NOMO-1 treated with dmso at 0.1 percent for 144 hours (cell line): ENCODE results near the gene FASLG.
"Not testable (repeated sequence)": the region's sequence is repeated elsewhere in the genome, so short reads cannot be mapped to it uniquely, and the experiment has no call there.

Experiments
- DNase-seq: peaks from one replicate; lab custom pipeline; 2025; ENCODE audit not compliant: unreplicated experiment; lab: John Stamatoyannopoulos, UW

The FASLG gene, protein sequence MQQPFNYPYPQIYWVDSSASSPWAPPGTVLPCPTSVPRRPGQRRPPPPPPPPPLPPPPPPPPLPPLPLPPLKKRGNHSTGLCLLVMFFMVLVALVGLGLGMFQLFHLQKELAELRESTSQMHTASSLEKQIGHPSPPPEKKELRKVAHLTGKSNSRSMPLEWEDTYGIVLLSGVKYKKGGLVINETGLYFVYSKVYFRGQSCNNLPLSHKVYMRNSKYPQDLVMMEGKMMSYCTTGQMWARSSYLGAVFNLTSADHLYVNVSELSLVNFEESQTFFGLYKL

DNA sequence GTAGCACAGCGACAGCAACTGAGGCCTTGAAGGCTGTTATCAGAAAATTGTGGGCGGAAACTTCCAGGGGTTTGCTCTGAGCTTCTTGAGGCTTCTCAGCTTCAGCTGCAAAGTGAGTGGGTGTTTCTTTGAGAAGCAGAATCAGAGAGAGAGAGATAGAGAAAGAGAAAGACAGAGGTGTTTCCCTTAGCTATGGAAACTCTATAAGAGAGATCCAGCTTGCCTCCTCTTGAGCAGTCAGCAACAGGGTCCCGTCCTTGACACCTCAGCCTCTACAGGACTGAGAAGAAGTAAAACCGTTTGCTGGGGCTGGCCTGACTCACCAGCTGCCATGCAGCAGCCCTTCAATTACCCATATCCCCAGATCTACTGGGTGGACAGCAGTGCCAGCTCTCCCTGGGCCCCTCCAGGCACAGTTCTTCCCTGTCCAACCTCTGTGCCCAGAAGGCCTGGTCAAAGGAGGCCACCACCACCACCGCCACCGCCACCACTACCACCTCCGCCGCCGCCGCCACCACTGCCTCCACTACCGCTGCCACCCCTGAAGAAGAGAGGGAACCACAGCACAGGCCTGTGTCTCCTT is at the start of gene FASLG:
Gene FASLG, plus strand, starts transcription at position 233 of the 583 bp plus-strand sequence. Its CDS starts 99 bp downstream, at position 332.
- no peak for DNase-seq

DNA sequence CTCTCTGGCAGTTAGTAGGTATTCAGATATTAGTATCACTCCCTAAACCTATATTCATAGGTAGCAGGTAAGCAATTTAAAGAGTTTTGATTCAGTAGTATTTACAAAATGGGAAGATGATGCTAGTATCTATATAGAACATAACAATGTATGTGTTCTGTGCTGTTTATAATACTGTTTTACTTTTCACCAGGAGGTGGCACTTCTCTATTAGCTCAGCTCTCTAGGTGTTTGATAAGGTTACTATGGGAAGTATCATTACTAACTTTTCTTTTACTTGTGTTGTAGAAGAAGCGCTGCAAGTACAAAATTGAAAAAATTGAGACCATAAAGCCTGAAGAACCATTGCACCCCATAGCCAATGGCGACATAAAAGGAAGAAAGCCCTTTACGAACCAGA is 49.4 kb upstream of the FASLG start:
- DNase-seq = no peak

DNA sequence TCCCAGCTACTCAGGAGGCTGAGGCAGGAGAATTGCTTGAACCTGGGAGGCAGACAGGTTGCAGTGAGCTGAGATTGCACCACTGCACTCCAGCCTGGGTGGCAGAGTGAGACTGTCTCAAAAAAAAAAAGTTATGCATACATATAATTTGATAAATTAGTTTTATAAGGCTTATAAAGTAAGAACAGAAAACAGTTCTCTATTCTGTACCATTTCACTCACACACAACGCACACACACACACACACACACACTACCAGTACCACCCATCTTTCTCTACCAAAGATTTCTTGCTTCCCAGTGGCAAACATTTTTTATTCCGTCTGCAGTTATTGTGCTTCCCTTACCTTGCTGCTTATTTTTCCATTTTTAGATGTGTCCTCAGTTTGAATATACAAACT is 46.4 kb upstream of the FASLG start:
- no peak for DNase-seq

DNA sequence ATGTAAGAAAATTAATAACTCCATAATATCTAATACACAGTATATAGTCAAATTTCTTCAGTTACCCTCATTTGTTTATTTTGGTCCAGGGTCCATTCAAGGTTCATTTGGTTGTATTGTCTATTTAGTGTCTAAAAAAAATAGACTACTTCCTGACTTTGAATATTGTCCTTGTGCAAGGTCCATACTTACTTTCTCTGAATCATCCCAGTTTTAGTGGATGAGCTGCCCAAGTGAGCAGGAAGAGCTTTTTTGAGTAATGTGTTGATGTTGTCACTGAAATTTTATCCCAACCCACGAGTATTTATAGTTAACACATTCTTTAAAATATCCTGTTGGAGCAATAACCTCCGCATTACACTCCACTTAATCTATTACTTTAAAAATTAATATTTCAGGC is 45.6 kb upstream of the FASLG start:
- no peak for DNase-seq

DNA sequence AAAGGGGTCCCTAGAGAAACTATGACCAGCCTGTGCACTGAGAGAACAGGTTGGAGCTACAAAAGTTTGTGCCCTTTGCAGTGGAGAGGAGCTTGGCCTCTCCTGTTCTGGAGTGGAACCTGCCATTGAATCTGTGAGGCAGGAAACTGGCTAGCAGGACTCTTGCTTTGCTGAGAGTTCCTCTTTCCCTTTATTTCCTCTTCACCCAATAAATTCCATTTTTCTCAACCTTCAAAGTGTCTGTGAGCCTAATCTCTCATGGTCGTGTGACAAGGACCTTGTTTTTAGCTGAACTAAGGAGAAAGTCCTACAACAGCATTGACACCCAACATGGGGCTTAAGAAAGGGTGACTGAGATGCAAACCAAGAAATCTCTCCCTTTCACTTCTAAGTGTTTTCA is 42.7 kb upstream of the FASLG start:
- no peak for DNase-seq

DNA sequence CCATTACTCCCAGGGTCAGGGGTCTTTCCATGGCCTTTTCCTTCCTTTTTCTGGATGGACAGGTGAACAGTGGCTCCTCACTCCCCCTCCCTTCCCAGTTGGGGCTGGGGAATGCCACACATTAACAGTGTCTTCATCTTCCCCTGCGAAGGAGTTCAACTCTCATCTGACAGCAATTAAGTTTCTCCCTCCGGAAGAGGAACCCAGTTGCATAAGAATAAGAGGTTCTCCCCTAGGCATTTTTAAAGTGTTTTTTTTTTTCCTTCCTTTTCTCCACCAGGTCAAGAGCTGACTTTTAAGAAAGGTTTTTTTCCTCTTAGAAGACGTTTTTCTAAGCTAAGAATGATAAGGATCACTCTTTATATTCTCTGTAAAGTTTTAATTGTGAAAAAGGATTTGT is 42.3 kb upstream of the FASLG start:
- no peak for DNase-seq

DNA sequence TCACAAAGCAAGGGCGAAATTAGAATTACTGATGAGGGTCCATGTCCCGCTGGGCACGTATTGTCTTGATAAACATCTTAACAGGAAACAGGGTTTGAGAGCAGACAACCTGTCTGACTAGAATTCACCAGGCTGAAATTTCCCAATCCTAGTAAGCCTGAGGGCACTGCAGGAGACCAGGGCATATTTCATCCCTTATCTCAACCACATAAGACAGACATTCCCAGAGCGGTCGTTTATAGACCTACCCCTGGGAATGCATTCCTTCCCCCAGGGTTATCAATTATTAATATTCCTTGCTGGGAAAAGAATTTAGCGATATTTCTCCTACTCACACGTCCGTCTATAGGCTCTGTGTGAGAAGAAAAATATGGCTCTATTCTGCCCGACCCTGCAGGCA is 38.3 kb upstream of the FASLG start:
- not testable (repeated sequence) for DNase-seq

DNA sequence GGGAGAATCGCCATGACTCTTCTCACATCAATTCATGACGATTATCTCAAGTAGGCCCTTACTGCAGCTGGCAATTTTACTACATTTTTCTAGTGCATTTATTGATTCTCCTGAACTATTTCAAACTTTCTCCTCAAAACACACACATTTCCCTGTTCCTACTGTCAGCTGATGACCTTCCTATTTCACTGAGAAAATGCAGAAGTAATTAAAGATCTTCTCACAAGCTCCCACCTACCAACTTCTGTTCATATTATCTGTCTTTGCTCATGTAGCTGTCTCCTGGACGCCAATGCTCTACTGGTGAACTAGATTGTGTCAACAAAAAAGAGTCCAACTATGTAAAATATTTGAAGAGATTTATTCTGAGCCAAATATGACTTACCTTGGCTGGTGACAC is 36.4 kb upstream of the FASLG start:
- DNase-seq = peak; percentile 16

DNA sequence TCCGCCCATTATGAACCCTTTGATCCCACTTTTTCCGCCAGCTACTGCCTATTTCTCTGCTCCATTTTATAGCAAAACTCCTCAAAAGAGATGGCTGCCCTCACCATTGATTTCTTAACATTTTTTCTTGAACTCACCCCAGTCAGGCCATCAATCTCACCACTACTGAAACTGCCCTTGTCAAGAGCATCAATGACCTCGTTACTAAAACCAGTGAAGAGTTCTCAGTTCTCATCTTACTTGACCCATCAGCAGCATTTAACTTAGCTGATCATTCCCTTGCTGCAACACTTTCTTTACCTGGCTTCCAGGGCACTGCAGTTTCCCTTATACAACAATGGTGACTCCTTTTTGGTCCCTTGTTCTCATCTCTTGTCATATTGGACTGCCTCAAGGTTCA is 35.2 kb upstream of the FASLG start:
- no peak for DNase-seq

DNA sequence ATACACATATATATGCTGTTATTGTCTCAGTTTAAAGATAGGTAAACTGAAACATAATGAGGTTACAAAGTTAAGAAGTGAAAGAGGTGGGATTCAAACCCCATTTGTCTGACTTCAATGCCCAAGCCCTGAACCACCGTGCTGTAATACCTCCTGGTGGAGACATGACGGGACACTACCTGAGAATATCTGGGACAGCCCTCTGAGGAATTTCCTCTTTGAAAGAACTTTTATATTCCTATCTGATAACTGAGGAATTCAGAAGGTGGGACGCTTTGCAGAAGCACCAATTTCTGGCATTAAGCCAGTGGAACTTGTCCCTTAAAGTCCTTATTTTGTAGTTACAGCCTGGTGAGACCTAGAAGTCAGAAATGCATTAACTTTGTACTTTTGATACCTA is 32.1 kb upstream of the FASLG start:
- DNase-seq = no peak

DNA sequence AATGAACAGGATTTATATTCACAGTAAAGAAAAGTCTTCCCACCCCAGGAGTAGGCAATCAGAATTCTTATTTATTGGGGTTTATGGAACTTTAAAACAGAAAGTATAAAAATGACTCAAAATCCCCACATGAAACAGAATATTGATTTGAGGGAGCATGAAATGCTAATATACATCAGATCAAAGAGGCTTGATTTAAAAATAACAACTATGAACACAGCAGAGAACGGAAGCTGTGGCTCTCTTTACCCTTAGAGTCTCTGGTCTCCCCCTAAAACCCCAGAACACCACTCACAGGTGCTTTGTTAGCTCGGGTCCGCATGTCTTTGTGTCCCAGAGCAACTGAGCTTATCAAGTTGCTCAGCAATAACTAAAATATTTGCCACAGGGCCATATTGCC is 31.2 kb upstream of the FASLG start:
- DNase-seq = no peak

DNA sequence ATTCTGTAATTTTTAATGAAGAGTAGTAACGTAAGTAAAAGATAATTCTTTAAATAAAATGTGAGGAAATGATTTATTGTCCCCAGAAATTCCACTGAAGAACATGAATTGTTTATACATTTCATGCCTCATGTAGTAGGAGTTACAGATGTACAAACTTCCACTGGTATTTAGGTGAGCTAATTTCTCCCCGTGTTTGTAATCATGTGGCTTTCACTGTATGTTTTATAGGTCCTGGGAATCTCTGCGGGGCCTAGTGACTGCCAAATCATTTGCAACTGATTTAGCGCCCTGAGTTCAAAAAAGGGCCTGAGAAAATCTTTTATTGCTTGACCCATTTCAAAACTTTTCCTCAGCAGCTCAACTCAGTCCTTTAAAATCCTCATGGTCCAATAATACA is 30.5 kb upstream of the FASLG start:
- no peak for DNase-seq

DNA sequence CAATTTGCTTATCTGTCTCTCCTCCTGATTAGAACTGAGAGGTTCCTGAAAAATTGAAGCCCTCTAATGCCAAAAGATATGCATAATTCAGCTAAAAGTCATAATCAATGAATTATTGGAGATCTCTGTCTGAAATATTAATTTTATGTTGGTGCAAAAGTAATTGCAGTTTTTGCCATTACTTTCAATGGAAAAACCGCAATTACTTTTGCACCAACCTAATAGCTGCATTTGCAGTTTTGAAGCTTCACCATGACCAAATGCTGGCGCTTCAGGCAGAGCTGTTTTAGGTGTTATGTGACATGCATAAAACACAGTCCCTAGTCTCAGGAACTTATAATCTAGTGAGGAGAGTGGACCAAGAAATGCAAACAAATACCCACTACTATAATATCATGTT is 29.7 kb upstream of the FASLG start:
- no peak for DNase-seq

DNA sequence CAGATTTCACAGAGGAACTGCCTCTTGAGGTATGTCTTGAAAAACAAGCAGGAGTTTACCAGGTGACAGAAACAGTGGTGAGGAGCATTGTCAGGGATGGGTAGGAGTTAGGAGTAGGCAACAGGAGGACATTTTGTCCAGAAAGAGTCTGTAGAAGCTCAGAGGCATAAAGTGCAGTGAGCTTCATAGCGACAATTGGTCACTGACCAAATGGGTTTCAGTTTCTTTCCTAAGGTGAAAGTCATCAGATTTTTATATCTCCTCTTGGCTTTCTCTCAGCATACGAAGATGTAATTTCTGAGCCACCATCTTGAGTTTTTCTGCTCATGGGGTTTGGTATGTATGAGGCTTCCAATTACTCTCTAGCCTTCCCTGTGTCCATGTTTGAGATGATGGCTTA is 29.3 kb upstream of the FASLG start:
- DNase-seq = no peak

DNA sequence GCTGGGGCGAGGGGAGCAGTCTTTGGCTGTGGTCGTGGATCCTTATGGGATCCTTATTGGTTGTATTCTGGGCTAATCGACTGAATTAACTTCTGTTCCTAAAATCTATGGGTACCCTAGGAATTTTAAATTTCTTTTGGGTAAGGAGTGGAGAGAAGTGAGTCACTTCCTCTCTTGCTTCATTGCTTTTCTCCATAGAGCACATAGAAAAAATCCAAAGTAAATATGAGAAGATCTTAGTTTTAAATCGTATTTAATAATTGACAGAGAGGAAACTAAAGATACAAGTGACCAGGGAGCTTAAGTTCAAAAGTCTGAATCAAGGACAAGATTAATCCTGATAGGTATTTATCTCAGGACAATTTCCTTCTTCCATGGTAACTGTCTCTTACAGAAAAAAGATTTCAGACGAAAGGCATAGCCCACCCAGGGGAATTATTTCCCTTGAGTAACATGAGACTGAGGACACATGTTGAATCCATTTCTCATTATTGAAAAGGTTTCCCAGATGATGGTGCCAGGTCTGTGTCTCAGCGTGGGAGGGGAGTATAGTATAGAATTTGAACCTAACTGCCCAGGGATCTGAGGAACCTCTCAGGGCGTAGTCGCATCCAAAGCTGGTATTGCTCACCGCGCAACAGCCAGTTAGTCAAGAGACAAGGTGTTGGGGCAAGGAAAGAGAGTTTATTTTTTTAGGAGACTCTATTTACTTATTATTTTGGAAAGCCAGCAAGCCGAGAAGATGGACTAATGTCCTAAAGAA is 28.7 kb upstream of the FASLG start:
- DNase-seq = no peak

DNA sequence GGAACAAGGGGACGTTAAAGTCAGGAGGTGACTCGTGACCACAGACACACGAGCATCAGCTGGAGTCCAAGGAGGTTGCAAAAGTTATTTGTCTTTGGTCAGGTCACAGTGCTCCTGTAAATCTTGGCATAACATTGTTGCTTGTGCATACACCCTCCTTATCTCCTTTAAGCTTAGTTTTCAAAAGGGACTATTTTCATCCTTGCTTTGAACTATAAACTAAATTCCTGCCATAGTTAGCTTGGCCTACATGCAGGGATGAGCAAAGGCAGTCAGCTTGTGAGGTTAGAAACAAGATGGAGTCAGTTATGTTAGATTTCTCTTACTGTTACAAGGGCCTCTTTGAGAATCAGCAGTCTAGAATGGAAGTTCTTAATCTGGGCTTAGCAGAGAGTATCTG is 28.0 kb upstream of the FASLG start:
- DNase-seq = no peak

DNA sequence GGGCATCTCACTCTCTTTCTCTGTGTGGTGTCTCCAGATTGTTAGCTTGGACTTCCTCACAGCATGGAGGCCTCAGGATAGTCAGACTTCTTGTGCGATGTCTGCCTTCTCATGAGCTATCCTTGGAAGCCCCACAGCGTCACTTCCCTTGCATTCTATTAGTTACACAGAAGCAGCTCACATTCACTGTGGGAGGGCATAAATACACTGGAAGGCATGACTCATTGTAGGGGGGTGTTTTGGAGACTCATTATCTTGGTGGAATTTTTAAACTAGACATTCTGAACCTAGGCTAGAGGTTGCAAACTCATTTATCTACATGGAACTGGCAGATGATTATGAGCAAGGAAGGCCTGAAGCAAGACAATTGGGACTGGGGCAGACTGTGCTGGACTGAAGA is 21.4 kb upstream of the FASLG start:
- DNase-seq = no peak

DNA sequence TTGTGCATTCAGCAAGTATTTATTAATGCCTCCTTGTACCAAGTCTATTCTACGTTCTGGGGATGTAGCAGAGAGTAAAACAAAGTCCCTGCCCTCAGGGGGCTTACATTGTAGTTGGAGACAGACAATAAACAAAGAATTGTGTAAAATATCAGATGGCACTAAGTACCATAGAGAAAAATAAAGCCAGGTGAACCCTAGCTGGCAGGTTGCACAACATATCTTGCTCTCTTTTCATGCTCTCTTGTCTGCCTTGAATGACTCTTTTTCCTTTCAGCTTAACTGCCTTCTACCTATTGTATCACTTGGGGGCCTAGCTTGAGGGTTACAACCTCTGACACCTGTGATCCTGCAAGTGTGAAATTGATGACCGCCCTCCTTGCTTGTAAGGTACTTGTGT is 20.7 kb upstream of the FASLG start:
- DNase-seq = no peak

DNA sequence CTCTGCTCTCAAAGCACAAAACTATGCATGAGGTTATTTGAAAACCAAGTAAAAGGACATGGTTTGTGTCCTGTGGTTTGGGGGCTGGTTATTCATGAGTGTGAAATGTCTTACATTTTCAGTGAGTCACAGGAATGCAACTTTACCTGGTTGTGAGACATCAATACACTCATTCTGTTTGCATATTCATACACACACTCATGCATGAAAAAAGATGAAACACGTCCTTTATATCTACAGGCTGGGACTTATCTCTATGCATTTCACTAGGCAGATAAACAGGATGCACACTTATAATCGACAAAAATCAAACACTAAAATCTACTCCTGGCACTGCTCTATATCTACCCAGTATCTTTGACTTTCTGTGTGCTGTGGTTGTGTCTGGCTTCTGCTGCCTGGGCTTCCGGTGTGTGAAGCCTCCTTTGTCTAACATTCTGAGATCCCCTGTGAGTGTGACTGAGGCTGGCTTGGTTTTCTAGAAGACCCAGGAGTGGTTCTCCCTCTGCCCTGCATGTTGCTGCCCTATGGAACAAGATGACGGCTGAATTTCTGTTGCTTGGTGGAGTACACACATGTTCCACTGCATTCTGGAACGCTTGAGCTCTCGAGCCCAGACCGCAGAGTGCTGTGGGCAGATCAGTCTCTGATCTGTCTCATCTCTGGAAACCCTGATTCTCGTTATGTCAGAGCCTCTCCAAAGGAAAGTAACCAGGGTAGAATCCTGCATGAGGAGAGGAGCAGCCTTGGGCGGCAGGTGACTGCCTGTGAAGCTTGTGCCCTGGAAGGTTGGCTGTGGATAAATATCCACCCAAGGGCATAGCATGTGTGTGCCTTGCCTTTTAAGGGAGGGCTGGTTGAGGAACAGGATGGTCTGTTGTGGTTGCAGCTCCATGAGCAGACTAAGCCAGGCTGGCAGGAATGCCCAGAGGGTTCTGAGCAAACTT is 19.7 kb upstream of the FASLG start:
- DNase-seq = no peak

DNA sequence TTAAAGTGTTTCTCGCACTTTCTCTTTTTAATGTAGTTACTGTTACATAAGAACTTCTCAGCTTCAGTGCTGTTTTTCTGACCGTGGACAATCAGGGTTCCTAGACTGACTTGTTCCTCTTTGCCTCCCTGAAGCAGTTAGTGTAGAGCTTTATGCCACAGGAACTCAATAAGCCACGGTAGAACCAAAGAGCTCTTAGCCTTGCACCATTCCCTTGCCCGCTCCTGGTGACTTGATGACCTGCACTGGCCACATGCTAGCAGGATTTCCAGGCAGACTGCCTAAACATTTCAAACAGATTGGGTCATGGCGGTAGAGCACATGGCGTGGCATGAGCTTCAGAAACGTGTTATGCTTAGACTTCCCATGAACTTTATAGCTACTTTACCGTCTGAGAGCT is 18.8 kb upstream of the FASLG start:
- DNase-seq = no peak

DNA sequence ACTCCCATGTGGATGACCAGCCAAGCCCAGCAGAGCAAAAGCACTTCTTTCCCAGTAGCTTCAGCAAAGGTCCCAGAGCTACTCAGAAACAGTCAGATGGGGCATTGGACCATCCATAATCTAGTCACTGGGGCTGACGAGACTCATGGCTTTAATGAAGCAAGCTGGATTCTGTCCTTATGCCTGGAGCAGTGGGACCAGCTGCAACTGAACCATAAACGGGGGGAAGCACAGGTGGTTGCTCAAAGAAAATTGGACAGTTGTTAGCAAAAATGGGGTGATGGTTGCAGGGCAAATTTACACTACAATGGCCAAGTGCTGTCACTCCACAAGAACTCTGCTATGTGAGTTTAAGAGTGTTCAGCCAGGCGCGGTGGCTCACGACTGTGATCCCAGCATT is 17.4 kb upstream of the FASLG start:
- DNase-seq = no peak
